G401.6 (cell line): ENCODE measurements around the gene SLC22A23.

ENCODE experiments used
- FAIRE-seq: peaks from 2 replicates; lab custom pipeline; 2012; peaks lifted over from hg19 to GRCh38; lab: Jason Lieb, UNC

The SLC22A23 gene

DNA sequence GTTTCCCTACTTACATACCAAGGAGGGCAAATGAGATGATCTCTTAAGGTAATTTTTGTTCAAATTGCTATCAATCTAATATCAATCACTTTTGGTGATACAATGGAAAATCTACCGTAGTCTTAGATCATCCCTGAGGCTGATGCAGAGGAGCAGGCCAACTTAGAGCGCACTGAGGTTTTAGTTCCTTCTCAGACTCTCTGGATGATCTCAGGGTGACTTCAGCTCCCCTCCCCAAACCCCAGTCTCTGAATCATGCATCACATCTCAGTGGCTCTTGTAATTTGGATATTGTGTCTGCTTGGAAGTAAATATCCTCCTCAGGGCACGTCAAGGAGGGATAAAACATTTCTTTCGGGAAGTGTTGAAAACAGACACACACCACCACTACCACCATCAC is 235.3 kb downstream of the SLC22A23 start:
- no peak for FAIRE-seq

DNA sequence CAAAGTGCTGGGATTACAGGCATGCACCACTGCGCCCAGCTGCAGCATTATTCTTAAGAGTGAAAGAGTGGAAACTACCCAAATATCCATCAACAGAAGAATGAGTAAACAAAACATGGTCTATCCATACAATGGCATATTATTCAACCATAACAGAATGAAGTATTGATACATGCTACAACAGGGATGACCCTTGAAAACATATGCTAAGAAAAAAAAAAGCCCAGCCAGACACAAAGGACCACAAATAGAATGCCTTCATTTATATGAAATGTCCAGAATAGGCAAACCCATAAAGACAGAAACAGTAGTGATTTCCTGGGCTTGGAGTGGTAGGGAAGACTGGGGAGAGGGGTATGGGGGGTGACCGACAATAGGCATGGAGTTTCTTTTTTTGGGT is 236.5 kb downstream of the SLC22A23 start:
- FAIRE-seq = no peak
